ENCODE results near the gene CDO1. TPM values are rescaled to one million over a fixed set of nuclear protein-coding genes. Genes with fewer than 3 reads are reported as not detected.

CDO1 gene
- total RNA-seq (2021; ENCODE audit: unreplicated experiment) (0.17 TPM), Bru-seq, nascent RNA (percentile 30 among the genes with signal in this experiment), BruChase-seq, experiment 1, labeled RNA remaining after a 6-hour chase (percentile 33 among the genes with signal in this experiment), BruChase-seq, experiment 2, labeled RNA remaining after a 2-hour chase (percentile 28 among the genes with signal in this experiment)
- polyA plus RNA-seq (2012), result 0.05 TPM in 1 of 2 replicates, not detected in the other
- long read RNA-seq, result 0 reads

DNA sequence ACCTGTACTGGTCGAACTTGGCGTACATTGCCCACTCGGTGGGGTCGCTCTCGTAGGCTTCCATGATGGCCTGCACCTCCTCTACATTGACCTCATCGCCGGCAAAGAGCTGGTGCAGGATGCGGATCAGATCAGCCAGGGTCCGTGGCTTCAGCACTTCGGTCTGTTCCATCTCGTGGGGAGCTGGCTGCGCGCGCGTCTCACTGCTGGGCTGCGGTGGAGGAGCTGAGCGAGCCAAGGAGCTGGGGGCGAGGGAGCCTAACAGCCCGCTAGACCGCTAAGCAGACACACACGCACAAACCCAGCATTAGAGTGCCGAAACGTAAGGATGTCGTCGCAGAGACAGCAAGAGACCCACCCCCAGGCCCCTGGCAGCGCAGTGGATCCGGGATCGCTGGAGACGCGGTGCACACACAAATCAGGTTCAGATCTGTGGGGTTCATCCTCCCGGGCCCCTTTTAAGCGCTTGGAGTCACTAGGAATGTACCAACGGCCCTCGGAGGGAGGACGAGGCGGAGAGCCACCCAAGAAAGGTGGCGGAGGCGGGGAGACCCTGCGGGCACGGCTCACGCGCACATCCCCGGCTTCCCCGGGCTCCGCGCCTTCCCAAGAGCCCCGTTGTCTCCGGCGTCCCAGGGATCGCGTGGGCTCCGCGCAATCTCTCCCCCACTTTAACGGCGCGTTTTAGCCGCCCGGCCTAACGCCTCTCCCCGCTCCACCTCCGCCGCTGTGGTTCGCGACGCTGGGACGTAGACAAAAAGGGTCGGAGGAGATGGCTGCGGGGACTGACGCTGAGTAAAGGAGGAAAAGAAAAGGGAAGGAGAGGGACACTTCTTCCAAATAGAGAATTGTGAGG, at the start of gene CDO1:
TSS of gene CDO1 (minus strand) at position 434 of the 856 bp plus-strand sequence. CDS start at position 172, 262 bp downstream.
- H3K9me3 ChIP-seq (ENCODE audit: control insufficient read depth in 1 of 2, insufficient read depth in 1 of 2, low read depth in 1 of 2, low read length in 2 of 2), result no peaks in the 10 kb centered on the region
- DNase-seq (ENCODE audit: low read depth, low spot score) (no peak), ATAC-seq (no peak)
- H2AFZ ChIP-seq (ENCODE audit: low read depth, low read length, poor library complexity, severe bottlenecking), result no peak within 1 kb of the TSS
- no peak within 1 kb of the TSS for H3K9ac ChIP-seq (ENCODE audit: low read length)
- no peak within 1 kb of the TSS for H3K4me2 ChIP-seq (ENCODE audit: low read length)
- H3K27ac ChIP-seq (ENCODE audit: low read depth, low read length), result no peak within 1 kb of the TSS
- H3K9me2 ChIP-seq (ENCODE audit: insufficient read depth), result no peaks in the 10 kb centered on the region
- intact Hi-C loops (cut with micrococcal nuclease), result no loop called here
- no peaks in the 10 kb centered on the region for H3K27me3 ChIP-seq (ENCODE audit: insufficient read depth, low read length)
- no peaks in the 10 kb centered on the region for H3K36me3 ChIP-seq (ENCODE audit: control insufficient read depth in 1 of 2, insufficient read depth in 2 of 2, low read length in 2 of 2)
- H3K79me2 ChIP-seq (ENCODE audit: insufficient read depth, low read length), result no peaks in the 10 kb centered on the region
- no peak for TF ChIP-seq ZNF274 (IDR thresholded peaks at IDR 0.05; ENCODE audit: low read depth, low read length)
- TF ChIP-seq, protein P1, sequence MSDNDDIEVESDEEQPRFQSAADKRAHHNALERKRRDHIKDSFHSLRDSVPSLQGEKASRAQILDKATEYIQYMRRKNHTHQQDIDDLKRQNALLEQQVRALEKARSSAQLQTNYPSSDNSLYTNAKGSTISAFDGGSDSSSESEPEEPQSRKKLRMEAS (IDR thresholded peaks at IDR 0.05), result no peak
- TF ChIP-seq, protein P2, sequence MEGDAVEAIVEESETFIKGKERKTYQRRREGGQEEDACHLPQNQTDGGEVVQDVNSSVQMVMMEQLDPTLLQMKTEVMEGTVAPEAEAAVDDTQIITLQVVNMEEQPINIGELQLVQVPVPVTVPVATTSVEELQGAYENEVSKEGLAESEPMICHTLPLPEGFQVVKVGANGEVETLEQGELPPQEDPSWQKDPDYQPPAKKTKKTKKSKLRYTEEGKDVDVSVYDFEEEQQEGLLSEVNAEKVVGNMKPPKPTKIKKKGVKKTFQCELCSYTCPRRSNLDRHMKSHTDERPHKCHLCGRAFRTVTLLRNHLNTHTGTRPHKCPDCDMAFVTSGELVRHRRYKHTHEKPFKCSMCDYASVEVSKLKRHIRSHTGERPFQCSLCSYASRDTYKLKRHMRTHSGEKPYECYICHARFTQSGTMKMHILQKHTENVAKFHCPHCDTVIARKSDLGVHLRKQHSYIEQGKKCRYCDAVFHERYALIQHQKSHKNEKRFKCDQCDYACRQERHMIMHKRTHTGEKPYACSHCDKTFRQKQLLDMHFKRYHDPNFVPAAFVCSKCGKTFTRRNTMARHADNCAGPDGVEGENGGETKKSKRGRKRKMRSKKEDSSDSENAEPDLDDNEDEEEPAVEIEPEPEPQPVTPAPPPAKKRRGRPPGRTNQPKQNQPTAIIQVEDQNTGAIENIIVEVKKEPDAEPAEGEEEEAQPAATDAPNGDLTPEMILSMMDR (IDR thresholded peaks at IDR 0.05 in 2 of 3, conservative IDR thresholded peaks at IDR 0.05 in 1 of 3; ENCODE audit: borderline replicate concordance in 1 of 3, insufficient read depth in 1 of 3, low read depth in 2 of 3, low read length in 2 of 3), result no peak
- TF ChIP-seq SIN3A (IDR thresholded peaks at IDR 0.05; ENCODE audit: low read depth), result no peak
- TF ChIP-seq FOSL1 (IDR thresholded peaks at IDR 0.05; ENCODE audit: low read depth), result no peak
- TF ChIP-seq JUND (IDR thresholded peaks at IDR 0.05), result no peak
- no peak for TF ChIP-seq ZFX (IDR thresholded peaks at IDR 0.05)
- TF ChIP-seq, protein P3, sequence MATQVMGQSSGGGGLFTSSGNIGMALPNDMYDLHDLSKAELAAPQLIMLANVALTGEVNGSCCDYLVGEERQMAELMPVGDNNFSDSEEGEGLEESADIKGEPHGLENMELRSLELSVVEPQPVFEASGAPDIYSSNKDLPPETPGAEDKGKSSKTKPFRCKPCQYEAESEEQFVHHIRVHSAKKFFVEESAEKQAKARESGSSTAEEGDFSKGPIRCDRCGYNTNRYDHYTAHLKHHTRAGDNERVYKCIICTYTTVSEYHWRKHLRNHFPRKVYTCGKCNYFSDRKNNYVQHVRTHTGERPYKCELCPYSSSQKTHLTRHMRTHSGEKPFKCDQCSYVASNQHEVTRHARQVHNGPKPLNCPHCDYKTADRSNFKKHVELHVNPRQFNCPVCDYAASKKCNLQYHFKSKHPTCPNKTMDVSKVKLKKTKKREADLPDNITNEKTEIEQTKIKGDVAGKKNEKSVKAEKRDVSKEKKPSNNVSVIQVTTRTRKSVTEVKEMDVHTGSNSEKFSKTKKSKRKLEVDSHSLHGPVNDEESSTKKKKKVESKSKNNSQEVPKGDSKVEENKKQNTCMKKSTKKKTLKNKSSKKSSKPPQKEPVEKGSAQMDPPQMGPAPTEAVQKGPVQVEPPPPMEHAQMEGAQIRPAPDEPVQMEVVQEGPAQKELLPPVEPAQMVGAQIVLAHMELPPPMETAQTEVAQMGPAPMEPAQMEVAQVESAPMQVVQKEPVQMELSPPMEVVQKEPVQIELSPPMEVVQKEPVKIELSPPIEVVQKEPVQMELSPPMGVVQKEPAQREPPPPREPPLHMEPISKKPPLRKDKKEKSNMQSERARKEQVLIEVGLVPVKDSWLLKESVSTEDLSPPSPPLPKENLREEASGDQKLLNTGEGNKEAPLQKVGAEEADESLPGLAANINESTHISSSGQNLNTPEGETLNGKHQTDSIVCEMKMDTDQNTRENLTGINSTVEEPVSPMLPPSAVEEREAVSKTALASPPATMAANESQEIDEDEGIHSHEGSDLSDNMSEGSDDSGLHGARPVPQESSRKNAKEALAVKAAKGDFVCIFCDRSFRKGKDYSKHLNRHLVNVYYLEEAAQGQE (IDR thresholded peaks at IDR 0.05; ENCODE audit: low read depth), result no peak
- TF ChIP-seq SRF (IDR thresholded peaks at IDR 0.05; ENCODE audit: low read depth), result no peak
- POLR2A ChIA-PET, result no interaction called here
- CTCF ChIA-PET, result no interaction called here
- no peaks in the 10 kb centered on the region for H4K20me1 ChIP-seq (ENCODE audit: insufficient read depth)
- no TSS peak for BruUV-seq (replicated peaks)
- H3K4me3 ChIP-seq (replicated peaks in 1 of 2; ENCODE audit: low read depth in 1 of 2, low read length in 2 of 2), result no peak within 1 kb of the TSS
- RAD21 ChIA-PET (ENCODE audit: low non-redundant PET in 1 of 2, low total read pairs in 2 of 2, uncharacterized antibody in 2 of 2, unreplicated experiment in 2 of 2), result no interaction called here
- H3K4me1 ChIP-seq (ENCODE audit: control insufficient read depth in 1 of 2, insufficient read depth in 2 of 2, low read length in 2 of 2), result no peaks in the 10 kb centered on the region
